ENCODE measurements around the gene TEX22.
A peak's percentile ranks its signal among the peaks of the same experiment; 100 is the strongest.

The TEX22 gene

GRCh38 chr14:105377555-105378182 lies 20.7 kb upstream of the TEX22 start:
- peaks cover 2 to 37% of the 10 kb centered on the region in 2 donors for H3K36me3 ChIP-seq (replicated peaks in 1 of 2; ENCODE audit: control insufficient read depth in 2 of 2, insufficient read depth in 2 of 2, low read length in 2 of 2)
- no peaks in the 10 kb centered on the region for H3K4me1 ChIP-seq (ENCODE audit: control insufficient read depth in 2 of 2, insufficient read depth in 1 of 2, low read depth in 1 of 2, low read length in 2 of 2)
- WGBS, 2 donors (ENCODE audit: extremely low coverage in 2 of 2, insufficient read length in 2 of 2, insufficient replicate concordance in 1 of 2): no CpG with 5 or more reads among the region's 23 CpGs
- no peak overlapping the region for H2BK15ac ChIP-seq (ENCODE audit: low read length)
- H3K18ac ChIP-seq (ENCODE audit: low read length): no peak overlapping the region
- H2BK5ac ChIP-seq (ENCODE audit: low read length): no peak overlapping the region
- no peak for DNase-seq (ENCODE audit: low spot score)
- H3K9me3 ChIP-seq (replicated peaks in 1 of 2; ENCODE audit: control insufficient read depth in 2 of 2, insufficient read depth in 1 of 2, low read depth in 1 of 2, low read length in 2 of 2): peaks cover 0 to 5% of the 10 kb centered on the region in 2 donors
- no peak overlapping the region for H3K14ac ChIP-seq (ENCODE audit: low read length)
- no peak overlapping the region for H2BK12ac ChIP-seq (ENCODE audit: low read length)
- H3K23ac ChIP-seq (ENCODE audit: low read depth, low read length, poor library complexity): peak overlapping the region; percentile 61
- H4K8ac ChIP-seq (ENCODE audit: low read depth, low read length): no peak overlapping the region
- H3K4ac ChIP-seq (ENCODE audit: low read length): no peak overlapping the region
- no peak overlapping the region for H2AFZ ChIP-seq (ENCODE audit: low read length)
- no peak overlapping the region for H2AK5ac ChIP-seq (ENCODE audit: low read depth, low read length)
- H3K27ac ChIP-seq (replicated peaks; ENCODE audit: low read length): no peak overlapping the region
- peaks cover 6% of the 10 kb centered on the region for H3K79me1 ChIP-seq (ENCODE audit: low read depth, low read length)
- no peak overlapping the region for H3K4me2 ChIP-seq (ENCODE audit: insufficient read depth, low read length, poor library complexity, severe bottlenecking)
- H4K91ac ChIP-seq (ENCODE audit: low read depth, low read length, poor library complexity): no peak overlapping the region
- H3K4me3 ChIP-seq (ENCODE audit: low read length in 2 of 2): no peak overlapping the region
- no peak overlapping the region for H3K9ac ChIP-seq (ENCODE audit: low read depth, low read length, poor library complexity)
- no peak overlapping the region for H2BK120ac ChIP-seq (ENCODE audit: low read depth, low read length)
- no peaks in the 10 kb centered on the region for H3K27me3 ChIP-seq (ENCODE audit: control insufficient read depth in 3 of 3, insufficient read depth in 3 of 3, low read depth in 1 of 3, low read length in 3 of 3)

GRCh38 chr14:105378199-105378598 lies 20.1 kb upstream of the TEX22 start:
- peaks cover 0 to 3% of the 10 kb centered on the region in 2 donors for H3K9me3 ChIP-seq (replicated peaks in 1 of 2; ENCODE audit: control insufficient read depth in 2 of 2, insufficient read depth in 1 of 2, low read depth in 1 of 2, low read length in 2 of 2)
- no peak overlapping the region for H4K8ac ChIP-seq (ENCODE audit: low read depth, low read length)
- no peak overlapping the region for H3K9ac ChIP-seq (ENCODE audit: low read depth, low read length, poor library complexity)
- H3K79me1 ChIP-seq (ENCODE audit: low read depth, low read length): peaks cover 6% of the 10 kb centered on the region
- peaks cover 5 to 38% of the 10 kb centered on the region in 2 donors for H3K36me3 ChIP-seq (replicated peaks in 1 of 2; ENCODE audit: control insufficient read depth in 2 of 2, insufficient read depth in 2 of 2, low read length in 2 of 2)
- H3K23ac ChIP-seq (ENCODE audit: low read depth, low read length, poor library complexity): no peak overlapping the region
- no peak overlapping the region for H3K18ac ChIP-seq (ENCODE audit: low read length)
- H3K27me3 ChIP-seq (ENCODE audit: control insufficient read depth in 3 of 3, insufficient read depth in 3 of 3, low read depth in 1 of 3, low read length in 3 of 3): no peaks in the 10 kb centered on the region
- no peaks in the 10 kb centered on the region for H3K4me1 ChIP-seq (ENCODE audit: control insufficient read depth in 2 of 2, insufficient read depth in 1 of 2, low read depth in 1 of 2, low read length in 2 of 2)
- no peak overlapping the region for H2BK12ac ChIP-seq (ENCODE audit: low read length)
- no peak overlapping the region for H4K91ac ChIP-seq (ENCODE audit: low read depth, low read length, poor library complexity)
- no peak overlapping the region for H3K14ac ChIP-seq (ENCODE audit: low read length)
- H3K4me2 ChIP-seq (ENCODE audit: insufficient read depth, low read length, poor library complexity, severe bottlenecking): no peak overlapping the region
- H2BK120ac ChIP-seq (ENCODE audit: low read depth, low read length): no peak overlapping the region
- no peak for DNase-seq (ENCODE audit: low spot score)
- no peak overlapping the region for H3K27ac ChIP-seq (replicated peaks; ENCODE audit: low read length)
- H2BK15ac ChIP-seq (ENCODE audit: low read length): no peak overlapping the region
- no peak overlapping the region for H3K4me3 ChIP-seq (ENCODE audit: low read length in 2 of 2)
- WGBS, 2 donors (ENCODE audit: extremely low coverage in 2 of 2, insufficient read length in 2 of 2, insufficient replicate concordance in 1 of 2): no CpG with 5 or more reads among the region's 11 CpGs
- no peak overlapping the region for H3K4ac ChIP-seq (ENCODE audit: low read length)
- no peak overlapping the region for H2AFZ ChIP-seq (ENCODE audit: low read length)
- H2AK5ac ChIP-seq (ENCODE audit: low read depth, low read length): no peak overlapping the region
- no peak overlapping the region for H2BK5ac ChIP-seq (ENCODE audit: low read length)

GRCh38 chr14:105378873-105379685 lies 19.3 kb upstream of the TEX22 start:
- H2BK5ac ChIP-seq (ENCODE audit: low read length): no peak overlapping the region
- H2BK12ac ChIP-seq (ENCODE audit: low read length): no peak overlapping the region
- DNase-seq (ENCODE audit: low spot score): no peak
- no CpG with 5 or more reads among the region's 17 CpGs for WGBS, 2 donors (ENCODE audit: extremely low coverage in 2 of 2, insufficient read length in 2 of 2, insufficient replicate concordance in 1 of 2)
- peaks cover 8% of the 10 kb centered on the region for H3K79me1 ChIP-seq (ENCODE audit: low read depth, low read length)
- H2AFZ ChIP-seq (ENCODE audit: low read length): no peak overlapping the region
- H3K18ac ChIP-seq (ENCODE audit: low read length): no peak overlapping the region
- peaks cover 11 to 41% of the 10 kb centered on the region in 2 donors for H3K36me3 ChIP-seq (replicated peaks in 1 of 2; ENCODE audit: control insufficient read depth in 2 of 2, insufficient read depth in 2 of 2, low read length in 2 of 2)
- H3K4me3 ChIP-seq (ENCODE audit: low read length in 2 of 2): no peak overlapping the region
- no peaks in the 10 kb centered on the region for H3K27me3 ChIP-seq (ENCODE audit: control insufficient read depth in 3 of 3, insufficient read depth in 3 of 3, low read depth in 1 of 3, low read length in 3 of 3)
- H2BK120ac ChIP-seq (ENCODE audit: low read depth, low read length): no peak overlapping the region
- H3K23ac ChIP-seq (ENCODE audit: low read depth, low read length, poor library complexity): no peak overlapping the region
- no peak overlapping the region for H3K14ac ChIP-seq (ENCODE audit: low read length)
- H3K9me3 ChIP-seq (replicated peaks in 1 of 2; ENCODE audit: control insufficient read depth in 2 of 2, insufficient read depth in 1 of 2, low read depth in 1 of 2, low read length in 2 of 2): no peaks in the 10 kb centered on the region
- H4K8ac ChIP-seq (ENCODE audit: low read depth, low read length): no peak overlapping the region
- H3K27ac ChIP-seq (replicated peaks; ENCODE audit: low read length): no peak overlapping the region
- H3K9ac ChIP-seq (ENCODE audit: low read depth, low read length, poor library complexity): no peak overlapping the region
- H3K4me1 ChIP-seq (ENCODE audit: control insufficient read depth in 2 of 2, insufficient read depth in 1 of 2, low read depth in 1 of 2, low read length in 2 of 2): no peaks in the 10 kb centered on the region
- H3K4ac ChIP-seq (ENCODE audit: low read length): no peak overlapping the region
- no peak overlapping the region for H2AK5ac ChIP-seq (ENCODE audit: low read depth, low read length)
- H4K91ac ChIP-seq (ENCODE audit: low read depth, low read length, poor library complexity): no peak overlapping the region
- H3K4me2 ChIP-seq (ENCODE audit: insufficient read depth, low read length, poor library complexity, severe bottlenecking): no peak overlapping the region
- no peak overlapping the region for H2BK15ac ChIP-seq (ENCODE audit: low read length)

- Histone ChIP-seq H3K9me3 (replicated peaks in 1 of 2; ENCODE audit: control insufficient read depth in 2 of 2, insufficient read depth in 1 of 2, low read depth in 1 of 2, low read length in 2 of 2) (no peaks in the 10 kb centered on the region), H3K9ac (ENCODE audit: low read depth, low read length, poor library complexity) (peak overlapping the region; percentile 63), H3K27me3 (ENCODE audit: control insufficient read depth in 3 of 3, insufficient read depth in 3 of 3, low read depth in 1 of 3, low read length in 3 of 3) (no peaks in the 10 kb centered on the region), H4K91ac (ENCODE audit: low read depth, low read length, poor library complexity) (no peak overlapping the region), H2BK5ac (ENCODE audit: low read length) (no peak overlapping the region), H3K4me2 (ENCODE audit: insufficient read depth, low read length, poor library complexity, severe bottlenecking) (no peak overlapping the region), H2BK15ac (ENCODE audit: low read length) (no peak overlapping the region), H3K4ac (ENCODE audit: low read length) (no peak overlapping the region), H3K79me1 (ENCODE audit: low read depth, low read length) (peaks cover 8% of the 10 kb centered on the region), H3K18ac (ENCODE audit: low read length) (no peak overlapping the region), H3K36me3 (replicated peaks in 1 of 2; ENCODE audit: control insufficient read depth in 2 of 2, insufficient read depth in 2 of 2, low read length in 2 of 2) (peaks cover 11 to 49% of the 10 kb centered on the region in 2 donors), H4K8ac (ENCODE audit: low read depth, low read length) (no peak overlapping the region), H3K4me1 (ENCODE audit: control insufficient read depth in 2 of 2, insufficient read depth in 1 of 2, low read depth in 1 of 2, low read length in 2 of 2) (no peaks in the 10 kb centered on the region), H3K4me3 (ENCODE audit: low read length in 2 of 2) (no peak overlapping the region), H2AK5ac (ENCODE audit: low read depth, low read length) (no peak overlapping the region), H2BK120ac (ENCODE audit: low read depth, low read length) (no peak overlapping the region), H3K23ac (ENCODE audit: low read depth, low read length, poor library complexity) (peak overlapping the region; percentile 65), H3K27ac (replicated peaks; ENCODE audit: low read length) (no peak overlapping the region), H2AFZ (ENCODE audit: low read length) (no peak overlapping the region), H2BK12ac (ENCODE audit: low read length) (no peak overlapping the region), H3K14ac (ENCODE audit: low read length) (peak overlapping the region; percentile 38)
- WGBS, 2 donors (ENCODE audit: extremely low coverage in 2 of 2, insufficient read length in 2 of 2, insufficient replicate concordance in 1 of 2): no CpG with 5 or more reads among the region's 14 CpGs
- no peak for DNase-seq (ENCODE audit: low spot score)
These were observed 18.4 kb upstream of the TEX22 start for GRCh38 chr14:105379946-105380345.
